H9 (cell line): ENCODE results near the gene TLCD3A. TPM values are rescaled to one million over a fixed set of nuclear protein-coding genes. Genes with fewer than 3 reads are reported as not detected.

Experiments
- DNase-seq: peaks from one replicate; pipeline ENCODE4 v3.0.0-alpha.2; 2017
- H2AFZ ChIP-seq: one replicate; pipeline ENCODE4 v1.6.1; 2013; ENCODE audit warnings: mild to moderate bottlenecking, low read length, control low read depth, moderate library complexity
- H2AK5ac ChIP-seq: 2 replicates; pipeline ENCODE4 v1.6.1; 2013; ENCODE audit warnings: low read length, control low read depth, mixed read lengths; ENCODE audit not compliant: insufficient read length
- H2BK120ac ChIP-seq: one replicate; pipeline ENCODE4 v1.6.1; 2013; ENCODE audit warnings: low read depth, mild to moderate bottlenecking, low read length, control low read depth, inconsistent platforms; ENCODE audit not compliant: poor library complexity, severe bottlenecking
- H2BK12ac ChIP-seq: 2 replicates; pipeline ENCODE4 v1.6.1; 2013; ENCODE audit warnings: low read length, control low read depth, mixed read lengths, low read depth; ENCODE audit not compliant: insufficient read length
- H2BK15ac ChIP-seq: 2 replicates; pipeline ENCODE4 v1.6.1; 2013; ENCODE audit warnings: low read depth, low read length, control low read depth
- H2BK20ac ChIP-seq: one replicate; pipeline ENCODE4 v1.6.1; 2013; ENCODE audit warnings: low read depth, mild to moderate bottlenecking, low read length, control low read depth, inconsistent platforms; ENCODE audit not compliant: poor library complexity, severe bottlenecking
- H2BK5ac ChIP-seq: 2 replicates; pipeline ENCODE4 v1.6.1; 2013; ENCODE audit warnings: low read length, control low read depth, mixed read lengths; ENCODE audit not compliant: insufficient read length
- H3K14ac ChIP-seq: 2 replicates; pipeline ENCODE4 v1.6.1; 2013; ENCODE audit warnings: low read length, control low read depth; ENCODE audit not compliant: insufficient read depth
- H3K18ac ChIP-seq: 2 replicates; pipeline ENCODE4 v1.6.1; 2013; ENCODE audit warnings: low read depth, mild to moderate bottlenecking, mixed read lengths, low read length, control low read depth; ENCODE audit not compliant: insufficient read length
- H3K23ac ChIP-seq: 2 replicates; pipeline ENCODE4 v1.6.1; 2013; ENCODE audit warnings: low read length, control low read depth, mixed read lengths, low read depth; ENCODE audit not compliant: insufficient read length
- H3K23me2 ChIP-seq: 2 replicates; pipeline ENCODE4 v1.6.1; 2013; ENCODE audit warnings: low read depth, mild to moderate bottlenecking, mixed read lengths, low read length, control low read depth; ENCODE audit not compliant: insufficient read length, poor library complexity, severe bottlenecking
- H3K27ac ChIP-seq: 2 replicates; pipeline ENCODE4 v1.5.1; 2013; ENCODE audit warnings: low read length, control low read depth, mixed read lengths, low read depth; ENCODE audit not compliant: insufficient read length
- H3K27me3 ChIP-seq: 2 replicates; pipeline ENCODE4 v1.6.1; 2013; ENCODE audit warnings: low read length, control low read depth, inconsistent platforms; ENCODE audit not compliant: insufficient read depth
- H3K4ac ChIP-seq: 2 replicates; pipeline ENCODE4 v1.6.1; 2013; ENCODE audit warnings: low read depth, mild to moderate bottlenecking, control low read depth, inconsistent platforms, low read length, moderate library complexity
- H3K4me1 ChIP-seq: 2 replicates; pipeline ENCODE4 v1.6.1; 2013; ENCODE audit warnings: low read length, control low read depth, inconsistent platforms; ENCODE audit not compliant: insufficient read depth
- H3K4me2 ChIP-seq: 2 replicates; pipeline ENCODE4 v1.6.1; 2013; ENCODE audit warnings: low read length, control low read depth, mixed read lengths; ENCODE audit not compliant: insufficient read length, insufficient read depth
- H3K56ac ChIP-seq: 2 replicates; pipeline ENCODE4 v1.6.1; 2013; ENCODE audit warnings: low read depth, mild to moderate bottlenecking, mixed read lengths, low read length, control low read depth; ENCODE audit not compliant: insufficient read length
- H3K79me1 ChIP-seq: 2 replicates; pipeline ENCODE4 v1.6.1; 2013; ENCODE audit warnings: low read depth, mild to moderate bottlenecking, moderate library complexity, low read length, control low read depth, inconsistent platforms; ENCODE audit not compliant: insufficient read depth, poor library complexity, severe bottlenecking
- H3K79me2 ChIP-seq: 2 replicates; pipeline ENCODE4 v1.6.1; 2013; ENCODE audit warnings: low read length, control low read depth, inconsistent platforms; ENCODE audit not compliant: insufficient read depth
- H3K9ac ChIP-seq: 2 replicates; pipeline ENCODE4 v1.6.1; 2013; ENCODE audit warnings: low read length, control low read depth, mixed read lengths; ENCODE audit not compliant: insufficient read length; ENCODE audit errors: extremely low read depth
- H3K9me3 ChIP-seq: one replicate; pipeline ENCODE4 v1.6.1; 2013; ENCODE audit warnings: low read depth, low read length, inconsistent platforms; ENCODE audit not compliant: control insufficient read depth
- H3T11ph ChIP-seq: one replicate; pipeline ENCODE4 v1.6.1; 2013; ENCODE audit warnings: mild to moderate bottlenecking, low read length, control low read depth, inconsistent platforms
- H4K20me1 ChIP-seq: one replicate; pipeline ENCODE4 v1.6.1; 2013; ENCODE audit not compliant: control insufficient read depth, insufficient read length, insufficient read depth
- H4K5ac ChIP-seq: 2 replicates; pipeline ENCODE4 v1.6.1; 2013; ENCODE audit warnings: low read depth, mild to moderate bottlenecking, mixed read lengths, low read length, control low read depth; ENCODE audit not compliant: insufficient read length
- H4K8ac ChIP-seq: replicated peaks from 2 replicates; pipeline ENCODE4 v1.6.1; 2013; ENCODE audit warnings: low read length, control low read depth, mixed read lengths, low read depth; ENCODE audit not compliant: insufficient read length
- H4K91ac ChIP-seq: 2 replicates; pipeline ENCODE4 v1.6.1; 2013; ENCODE audit warnings: low read depth, mild to moderate bottlenecking, moderate library complexity, mixed read lengths, low read length, control low read depth; ENCODE audit not compliant: insufficient read length
- H3K27ac Mint-ChIP-seq, 3 experiments: 2 replicates in 2 of 3; 3 replicates in 1 of 3; pipeline ENCODE4 v1.8.0; 2020 to 2021; ENCODE audit warnings: mixed read lengths in 3 of 3, mild to moderate bottlenecking in 1 of 3, moderate library complexity in 1 of 3
- H3K27me3 Mint-ChIP-seq: 2 replicates; pipeline ENCODE4 v1.8.0; 2021; ENCODE audit warnings: low read depth, mild to moderate bottlenecking, moderate library complexity, mixed read lengths
- H3K36me3 Mint-ChIP-seq, 3 experiments: 2 replicates in 2 of 3; 3 replicates in 1 of 3; pipeline ENCODE4 v1.8.0; 2020 to 2021; ENCODE audit warnings: low read depth in 3 of 3, mixed read lengths in 3 of 3; ENCODE audit not compliant: insufficient read depth in 1 of 3
- H3K4me1 Mint-ChIP-seq, 2 experiments: 2 replicates each; pipeline ENCODE4 v1.8.0; 2020; ENCODE audit warnings: mixed read lengths in 2 of 2
- H3K4me3 Mint-ChIP-seq, 2 experiments: 2 replicates in 1 of 2; 3 replicates in 1 of 2; pipeline ENCODE4 v1.8.0; 2020 to 2021; ENCODE audit warnings: mild to moderate bottlenecking in 2 of 2, mixed read lengths in 2 of 2, moderate library complexity in 1 of 2
- H3K9me3 Mint-ChIP-seq, 2 experiments: 2 replicates in 1 of 2; 3 replicates in 1 of 2; pipeline ENCODE4 v1.8.0; 2020; ENCODE audit warnings: mild to moderate bottlenecking in 2 of 2, mixed read lengths in 2 of 2, moderate library complexity in 1 of 2
- CTCF ChIP-seq: fragments of 200-600 bp; sonication (generic); conservative IDR thresholded peaks from 3 replicates; pipeline ENCODE4 v1.8.0; 2021; ENCODE audit warnings: antibody characterized with exemption, mild to moderate bottlenecking
- WGBS: extraction: QIAGEN DNeasy Blood & Tissue Kit; methylation state at CpG from one replicate; pipeline ENCODE4 v1.1.7; 2013; ENCODE audit warnings: missing lambda C conversion rate, low lambda C conversion rate, mixed read lengths; ENCODE audit not compliant: insufficient read length; ENCODE audit errors: extremely low coverage; 5-methylcytosine and 5-hydroxymethylcytosine counted together
- total RNA-seq: library from RNA; stranded (reverse); gene quantifications from 2 replicates; pipeline ENCODE4 v1.2.1, GENCODE V29; 2021

Gene TLCD3A
- total RNA-seq, 1 experiment from 2014 or later: 29.6 TPM

DNA sequence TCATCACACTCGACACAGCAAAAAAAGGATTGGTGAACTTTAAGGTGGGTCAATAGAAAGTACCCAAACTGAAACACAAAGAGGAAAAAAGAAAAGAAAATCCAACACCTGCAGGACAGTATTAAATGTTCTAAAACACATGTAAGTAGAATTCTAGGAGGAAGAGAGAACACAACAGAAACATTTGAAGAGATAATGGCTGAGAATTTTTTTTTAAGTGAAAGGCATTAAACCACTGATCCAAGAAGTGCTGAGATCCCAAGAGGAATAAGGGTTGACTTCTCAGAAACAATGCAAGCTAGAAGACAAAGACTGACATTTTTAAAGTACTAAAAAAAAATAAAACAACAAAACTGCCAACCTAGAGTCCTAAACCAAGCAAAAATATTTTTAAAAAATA lies 49.4 kb upstream of the TLCD3A start:
- Histone ChIP-seq H3K56ac (no peak overlapping the region), H3K79me1 (peaks cover 3% of the 10 kb centered on the region), H2AFZ (no peak overlapping the region), H4K91ac (no peak overlapping the region), H3K4ac (no peak overlapping the region), H2AK5ac (no peak overlapping the region), H3K9ac (no peak overlapping the region), H3T11ph (no peak overlapping the region), H4K20me1 (no peaks in the 10 kb centered on the region), H3K14ac (no peak overlapping the region), H2BK12ac (no peak overlapping the region), H3K27ac (no peak overlapping the region), H4K5ac (no peak overlapping the region), H3K23me2 (no peaks in the 10 kb centered on the region), H3K27me3 (no peaks in the 10 kb centered on the region), H2BK120ac (no peak overlapping the region), H3K79me2 (no peaks in the 10 kb centered on the region), H3K4me2 (no peak overlapping the region), H3K23ac (no peak overlapping the region), H2BK15ac (no peak overlapping the region), H3K18ac (no peak overlapping the region), H2BK20ac (no peak overlapping the region), H4K8ac (no peak overlapping the region), H3K4me1 (no peaks in the 10 kb centered on the region), H3K9me3 (no peaks in the 10 kb centered on the region), H2BK5ac (no peak overlapping the region)
- Mint-ChIP-seq H3K27ac (peak overlapping the region in 2 of 3 experiments; percentile 90 to 96; a peak in 5 of 7 replicates), H3K36me3 (peaks cover 5 to 45% (median 15%) of the 10 kb centered on the region in 3 experiments; a peak in 6 of 7 replicates), H3K9me3 (no peaks in the 10 kb centered on the region; a peak in 1 of 5 replicates), H3K4me1 (peaks cover 18 to 19% of the 10 kb centered on the region in 2 experiments), H3K27me3 (no peaks in the 10 kb centered on the region), H3K4me3 (no peak overlapping the region)
- no peak for DNase-seq
- no peak for TF ChIP-seq CTCF
- WGBS: no CpG with 5 or more reads among the region's 1 CpG
